KMS-11 (cell line): ENCODE results near the gene GATA6.

Experiments used
- H2AFZ ChIP-seq: fragments of 200-600 bp; sonication (generic); 2 replicates; pipeline ENCODE4 v1.6.1; 2016; ENCODE audit warnings: antibody characterized with exemption, mixed run types, low read depth
- H3K27ac ChIP-seq: fragments of 200-600 bp; sonication (generic); 2 replicates; pipeline ENCODE4 v1.6.1; 2016; ENCODE audit warnings: mild to moderate bottlenecking, mixed run types
- H3K27me3 ChIP-seq: fragments of 200-600 bp; sonication (generic); 2 replicates; pipeline ENCODE4 v1.6.1; 2017; ENCODE audit warnings: mild to moderate bottlenecking, low read depth, mixed run types, moderate library complexity; ENCODE audit not compliant: insufficient read depth
- H3K36me3 ChIP-seq: fragments of 200-600 bp; sonication (generic); 2 replicates; pipeline ENCODE4 v1.6.1; 2017; ENCODE audit warnings: mild to moderate bottlenecking, mixed run types; ENCODE audit not compliant: insufficient read depth
- H3K4me1 ChIP-seq: fragments of 200-600 bp; sonication (generic); 2 replicates; pipeline ENCODE4 v1.6.1; 2016; ENCODE audit warnings: mild to moderate bottlenecking, low read depth, mixed run types; ENCODE audit not compliant: poor library complexity, severe bottlenecking
- H3K4me2 ChIP-seq: fragments of 200-600 bp; sonication (generic); 2 replicates; pipeline ENCODE4 v1.7.0; 2016; ENCODE audit warnings: mild to moderate bottlenecking, mixed run types
- H3K4me3 ChIP-seq: fragments of 200-600 bp; sonication (generic); IDR thresholded peaks from 2 replicates; pipeline ENCODE4 v1.6.1; 2017; ENCODE audit warnings: low read depth, low read length, mixed read lengths; ENCODE audit not compliant: insufficient read depth
- H3K79me2 ChIP-seq: fragments of 200-600 bp; sonication (generic); 2 replicates; pipeline ENCODE4 v1.6.1; 2016; ENCODE audit warnings: low read depth, mixed run types; ENCODE audit not compliant: insufficient read depth
- H3K9ac ChIP-seq: fragments of 200-600 bp; sonication (generic); 2 replicates; pipeline ENCODE4 v1.6.1; 2016; ENCODE audit warnings: mild to moderate bottlenecking, mixed run types
- H4K20me1 ChIP-seq: fragments of 200-600 bp; sonication (generic); 2 replicates; pipeline ENCODE4 v1.6.1; 2016; ENCODE audit warnings: mild to moderate bottlenecking, mixed run types; ENCODE audit not compliant: insufficient read depth
- CTCF ChIP-seq: fragments of 200-600 bp; sonication (generic); conservative IDR thresholded peaks from 2 replicates; pipeline ENCODE4 v1.6.1; 2017; ENCODE audit warnings: low read depth, mild to moderate bottlenecking, antibody characterized with exemption, low read length, moderate library complexity, mixed read lengths

Gene GATA6

GRCh38 chr18:22243513-22243912 lies 74.1 kb downstream of the GATA6 start:
- Histone ChIP-seq H3K9ac (no peak overlapping the region), H3K4me3 (no peak overlapping the region), H3K36me3 (no peaks in the 10 kb centered on the region), H3K27me3 (no peaks in the 10 kb centered on the region), H3K4me2 (no peak overlapping the region), H3K4me1 (no peaks in the 10 kb centered on the region), H2AFZ (no peak overlapping the region), H3K79me2 (no peaks in the 10 kb centered on the region), H3K27ac (no peak overlapping the region), H4K20me1 (no peaks in the 10 kb centered on the region)
- TF ChIP-seq CTCF, result no peak

GRCh38 chr18:22250026-22250425 lies 80.6 kb downstream of the GATA6 start:
- no peaks in the 10 kb centered on the region for H4K20me1 ChIP-seq
- H3K4me3 ChIP-seq, result no peak overlapping the region
- no peaks in the 10 kb centered on the region for H3K27me3 ChIP-seq
- no peak overlapping the region for H3K27ac ChIP-seq
- no peak for TF ChIP-seq CTCF
- no peak overlapping the region for H3K9ac ChIP-seq
- no peaks in the 10 kb centered on the region for H3K79me2 ChIP-seq
- no peaks in the 10 kb centered on the region for H3K36me3 ChIP-seq
- H3K4me1 ChIP-seq, result no peaks in the 10 kb centered on the region
- no peak overlapping the region for H2AFZ ChIP-seq
- no peak overlapping the region for H3K4me2 ChIP-seq

DNA sequence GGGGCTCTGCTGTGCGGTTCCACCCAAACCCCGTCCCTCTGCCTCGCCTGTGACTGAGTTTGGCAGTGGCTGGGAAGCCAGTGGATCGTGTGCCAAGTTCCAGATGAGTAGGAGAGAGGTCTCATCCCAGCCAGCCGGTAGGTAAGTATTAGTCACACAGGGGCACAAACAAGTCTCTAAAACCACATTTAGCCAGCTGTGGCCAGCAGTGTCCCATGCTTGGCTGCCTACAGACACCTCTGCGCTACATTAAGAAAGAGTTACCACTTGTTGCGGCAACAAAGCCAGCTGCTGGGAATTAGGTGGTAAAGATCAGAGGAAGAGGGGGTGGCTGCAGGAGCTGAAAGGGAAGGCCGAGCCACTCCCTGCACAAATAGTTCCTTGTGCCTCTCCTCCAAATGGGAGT lies 81.2 kb downstream of the GATA6 start:
- Histone ChIP-seq H3K27ac (no peak overlapping the region), H3K27me3 (no peaks in the 10 kb centered on the region), H2AFZ (no peak overlapping the region), H3K36me3 (no peaks in the 10 kb centered on the region), H3K9ac (no peak overlapping the region), H3K4me1 (no peaks in the 10 kb centered on the region), H3K4me2 (no peak overlapping the region), H3K4me3 (no peak overlapping the region), H3K79me2 (no peaks in the 10 kb centered on the region), H4K20me1 (no peaks in the 10 kb centered on the region)
- no peak for TF ChIP-seq CTCF
